GM12878 (cell line): ENCODE data around the gene TBC1D2B. TPM values are rescaled to one million over a fixed set of nuclear protein-coding genes. Genes with fewer than 3 reads are reported as not detected.

ENCODE experiments used
- ATAC-seq: fragments of 200-7000 bp; cut with Tn5 transposase; 3 replicates; pipeline ENCODE4 v1.9.1; 2020; ENCODE audit warnings: mild to moderate bottlenecking, moderate library complexity
- BruUV-seq: library from RNA; stranded (reverse); fragments of 400-500 nt; replicated peaks from 2 replicates; lab custom pipeline; 2021; lab: Mats Ljungman, UMichigan
- CTCF ChIA-PET: fragments of 300-600 bp; sonication (Branson Sonifier 250); formaldehyde crosslinking; extraction: SDS; loops from one replicate; lab custom pipeline; 2021; ENCODE audit warnings: inconsistent platforms; lab: Yijun Ruan, JAX
- POLR2A ChIA-PET: fragments of 350-600 bp; formaldehyde crosslinking; extraction: SDS; loops from one replicate; lab custom pipeline; 2021; ENCODE audit warnings: inconsistent platforms; lab: Charles Lee
- RAD21 ChIA-PET: fragments of 300-600 bp; sonication (Branson Sonifier 250); formaldehyde crosslinking; loops from one replicate; lab custom pipeline; 2023; ENCODE audit warnings: antibody characterized with exemption; ENCODE audit not compliant: unreplicated experiment; lab: Charles Lee
- SMC1A ChIA-PET: fragments of 300-600 bp; sonication (Branson Sonifier 250); formaldehyde crosslinking; loops from one replicate; lab custom pipeline; 2023; ENCODE audit not compliant: unreplicated experiment, uncharacterized antibody; lab: Charles Lee
- DNase-seq: peaks from one replicate; pipeline ENCODE4 v3.0.0-alpha.2; 2011; ENCODE audit warnings: low read depth, low spot score
- FAIRE-seq: peaks from 3 replicates; lab custom pipeline; 2011; peaks lifted over from hg19 to GRCh38; lab: Jason Lieb, UNC
- H2AFZ ChIP-seq: 2 replicates; pipeline ENCODE4 v1.6.0; 2011; ENCODE audit warnings: low read depth, low read length, control low read depth; ENCODE audit not compliant: control insufficient read depth
- H3K27ac ChIP-seq: 2 replicates; pipeline ENCODE4 v1.5.1; 2011; ENCODE audit warnings: control low read depth; ENCODE audit not compliant: control insufficient read depth, insufficient read depth
- H3K27me3 ChIP-seq, 2 experiments: replicated peaks in 1 of 2; 2 replicates each; pipeline versions ENCODE4 v1.6.0 to v1.6.1; 2011; ENCODE audit warnings: low read length in 1 of 2; ENCODE audit not compliant: control insufficient read depth in 2 of 2, insufficient read depth in 2 of 2
- H3K36me3 ChIP-seq, 2 experiments: 2 replicates each; pipeline ENCODE4 v1.5.1; 2011; ENCODE audit warnings: low read length in 1 of 2; ENCODE audit not compliant: control insufficient read depth in 2 of 2, insufficient read depth in 2 of 2
- H3K4me1 ChIP-seq: 2 replicates; pipeline ENCODE4 v1.6.1; 2011; ENCODE audit warnings: mild to moderate bottlenecking, low read length, moderate library complexity, mixed read lengths; ENCODE audit not compliant: control insufficient read depth, insufficient read depth
- H3K4me2 ChIP-seq: 2 replicates; pipeline ENCODE4 v1.6.0; 2011; ENCODE audit warnings: control low read depth; ENCODE audit not compliant: control insufficient read depth, insufficient read depth
- H3K4me3 ChIP-seq: fragments of 200-600 bp; sonication (generic); 2 replicates; pipeline ENCODE4 v1.5.1; 2016
- H3K79me2 ChIP-seq: 2 replicates; pipeline ENCODE4 v1.6.0; 2011; ENCODE audit warnings: low read length; ENCODE audit not compliant: control insufficient read depth, insufficient read depth
- H3K9ac ChIP-seq: 2 replicates; pipeline ENCODE4 v1.8.0; 2011; ENCODE audit warnings: low read length, control low read depth, mixed read lengths; ENCODE audit not compliant: control insufficient read depth, insufficient read depth
- H3K9me3 ChIP-seq: replicated peaks from 3 replicates; pipeline ENCODE4 v1.5.1; 2011; ENCODE audit warnings: mild to moderate bottlenecking, low read length; ENCODE audit not compliant: control insufficient read depth, insufficient read depth
- H4K20me1 ChIP-seq: 2 replicates; pipeline ENCODE4 v1.6.0; 2011; ENCODE audit not compliant: control insufficient read depth, insufficient read depth
- CBX5 ChIP-seq: sonication (generic); IDR thresholded peaks from 2 replicates; pipeline ENCODE4 v1.6.1; 2016; ENCODE audit warnings: low read depth, moderate library complexity, mild to moderate bottlenecking, inconsistent platforms
- CEBPB ChIP-seq, 2 experiments: fragments of 150-350 bp in 1 of 2; IDR thresholded peaks; 2 replicates each; pipeline ENCODE4 v1.6.1; 2012 to 2014; ENCODE audit warnings: low read depth in 2 of 2, low read length in 2 of 2, borderline replicate concordance in 1 of 2, inconsistent platforms in 1 of 2
- CHD1 ChIP-seq: IDR thresholded peaks from 2 replicates; pipeline ENCODE4 v1.6.1; 2012; ENCODE audit warnings: low read depth, low read length, improper control_type of control experiment
- EGR1 ChIP-seq, 2 experiments: IDR thresholded peaks; 1 replicate in 1 of 2; 2 replicates in 1 of 2; pipeline ENCODE4 v1.6.1; 2011 to 2012; ENCODE audit warnings: low read depth in 2 of 2, low read length in 2 of 2, borderline replicate concordance in 1 of 2, mild to moderate bottlenecking in 1 of 2, moderate library complexity in 1 of 2
- GATAD2B ChIP-seq: fragments of 450-650 bp; conservative IDR thresholded peaks from 2 replicates; pipeline ENCODE4 v1.6.1; 2017; ENCODE audit warnings: low read depth, mild to moderate bottlenecking, moderate library complexity
- HDAC6 ChIP-seq: fragments of 200-600 bp; sonication (generic); IDR thresholded peaks from one replicate; pipeline ENCODE4 v1.8.0; 2017; ENCODE audit warnings: antibody characterized with exemption; ENCODE audit not compliant: unreplicated experiment
- IKZF1 ChIP-seq: fragments of 450-650 bp; conservative IDR thresholded peaks from 2 replicates; pipeline ENCODE4 v1.6.1; 2017; ENCODE audit warnings: antibody characterized with exemption, mild to moderate bottlenecking
- IKZF2 ChIP-seq, 2 experiments: fragments of 450-650 bp; IDR thresholded peaks; 2 replicates each; pipeline ENCODE4 v1.6.1; 2017; ENCODE audit warnings: mild to moderate bottlenecking in 2 of 2, moderate library complexity in 2 of 2
- JUND ChIP-seq: IDR thresholded peaks from 2 replicates; pipeline ENCODE4 v1.6.1; 2012; ENCODE audit warnings: low read depth, mild to moderate bottlenecking, low read length, improper control_type of control experiment, moderate library complexity
- KAT2A ChIP-seq: conservative IDR thresholded peaks from 2 replicates; pipeline ENCODE4 v1.6.1; 2011; ENCODE audit warnings: low read depth, low read length; ENCODE audit not compliant: control insufficient read depth
- MTA2 ChIP-seq: fragments of 450-650 bp; IDR thresholded peaks from 2 replicates; pipeline ENCODE4 v1.6.1; 2016; ENCODE audit warnings: low read depth, mild to moderate bottlenecking, moderate library complexity
- MYC ChIP-seq: IDR thresholded peaks from 2 replicates; pipeline ENCODE4 v1.6.1; 2011; ENCODE audit warnings: mild to moderate bottlenecking, low read length, moderate library complexity, inconsistent platforms; ENCODE audit not compliant: insufficient read depth, insufficient replicate concordance, insufficient read length, severe bottlenecking
- PBX3 ChIP-seq: IDR thresholded peaks from 2 replicates; pipeline ENCODE4 v1.6.1; 2011; ENCODE audit warnings: mild to moderate bottlenecking, low read depth, low read length, moderate library complexity; ENCODE audit not compliant: insufficient replicate concordance
- RAD51 ChIP-seq: fragments of 450-650 bp; IDR thresholded peaks from 2 replicates; pipeline ENCODE4 v1.6.1; 2016; ENCODE audit warnings: moderate library complexity, mild to moderate bottlenecking, inconsistent platforms
- RUNX3 ChIP-seq: IDR thresholded peaks from 2 replicates; pipeline ENCODE4 v1.6.1; 2012; ENCODE audit warnings: low read length, inconsistent platforms
- SMC3 ChIP-seq: IDR thresholded peaks from 2 replicates; pipeline ENCODE4 v1.6.1; 2011; ENCODE audit warnings: low read length, improper control_type of control experiment, borderline replicate concordance
- SPI1 ChIP-seq: IDR thresholded peaks from 2 replicates; pipeline ENCODE4 v1.6.1; 2011; ENCODE audit warnings: low read depth, mild to moderate bottlenecking, low read length, moderate library complexity, borderline replicate concordance; ENCODE audit not compliant: insufficient read depth
- TARDBP ChIP-seq: IDR thresholded peaks from 2 replicates; pipeline ENCODE4 v1.6.1; 2016; ENCODE audit warnings: borderline replicate concordance
- WGBS: methylation state at CpG from one replicate; pipeline ENCODE4 v1.1.6; 2016; ENCODE audit warnings: low lambda C conversion rate; ENCODE audit not compliant: insufficient replicate concordance, insufficient coverage; ENCODE audit errors: missing lambda C conversion rate; 5-methylcytosine and 5-hydroxymethylcytosine counted together
- in situ Hi-C: fragments of 300-500 bp; cut with MboI; formaldehyde crosslinking; loops from 9 replicates; pipeline ENCODE4 v1.14.3; 2018; ENCODE audit warnings: mixed read lengths
- intact Hi-C: fragments of 100-400 bp; cut with micrococcal nuclease; formaldehyde crosslinking; loops from one replicate; pipeline ENCODE4 v1.14.2; 2022; ENCODE audit not compliant: unreplicated experiment
- polyA plus RNA-seq, 11 experiments: library from polyadenylated mRNA; depleted of rRNA in 4 of 11; unstranded in 6 of 11; stranded (reverse) in 5 of 11; fragments of >200 nt; fragmentation: Nextera tagmentation in 4 of 11; fragmentation: Illumina TruSeq in 1 of 11; extraction: Ambion mirVana in 4 of 11; extraction: Trizol in 1 of 11; gene quantifications; 1 replicate in 1 of 11; 2 replicates in 10 of 11; pipeline versions ENCODE4 v1.2.1 to v1.2.3, GENCODE V29; 2011 to 2016; ENCODE audit warnings: inconsistent platforms in 2 of 11, missing spikeins in 2 of 11, low read depth in 1 of 11
- total RNA-seq, 4 experiments: library from RNA; depleted of rRNA in 3 of 4; stranded (reverse); fragments of >200 nt in 3 of 4; fragmentation: Illumina TruSeq in 1 of 4; extraction: Trizol in 1 of 4; gene quantifications; 2 replicates each; pipeline versions ENCODE4 v1.2.1 to v1.2.3, GENCODE V29; 2013 to 2021
- TF ChIP-seq, protein P1 (sequence below): fragments of 450-650 bp; IDR thresholded peaks from 2 replicates; pipeline ENCODE4 v1.6.1; 2017; ENCODE audit warnings: mild to moderate bottlenecking, moderate library complexity

TBC1D2B gene
- total and polyA plus RNA-seq, 10 of the 15 experiments (the other 5 are each of a cell fraction or from before 2014, with no cell fraction given) = 1.3 to 53.4 (median 19.4) TPM

DNA sequence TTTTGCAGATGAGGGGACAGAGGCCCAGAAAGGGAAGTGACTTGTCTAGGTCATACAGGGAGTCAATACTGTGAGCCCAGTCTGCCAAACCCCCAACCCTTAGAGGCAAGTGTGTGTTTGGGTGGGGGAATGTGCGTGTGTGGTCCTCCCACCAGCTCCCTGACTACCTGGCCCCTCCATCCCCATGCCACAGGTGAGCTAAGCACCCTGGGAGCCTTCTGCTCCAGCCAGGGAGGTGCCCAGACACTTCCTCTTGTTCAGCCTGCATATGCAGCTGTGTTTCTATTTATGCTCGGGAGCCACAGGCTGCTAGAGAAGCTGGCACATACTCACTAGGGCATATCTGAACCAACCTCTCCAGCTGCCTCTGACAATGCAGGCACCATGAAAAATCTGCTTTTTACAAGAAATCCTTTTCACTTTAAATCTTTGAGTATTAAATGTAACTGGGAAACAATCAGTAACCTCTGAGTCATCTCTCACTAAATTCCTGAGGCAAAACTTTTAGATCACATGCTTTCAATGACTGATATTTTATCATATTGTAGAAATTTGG is 20.7 kb downstream of the TBC1D2B start:
- H3K4me1 ChIP-seq = peaks cover 63% of the 10 kb centered on the region
- 44% methylated on average over 2 of the region's 2 CpGs for WGBS
- intact Hi-C loops = no loop called here
- H3K36me3 ChIP-seq = peaks cover 5 to 10% of the 10 kb centered on the region in 2 experiments; a peak in 3 of 4 replicates
- CTCF ChIA-PET = interaction anchor here (1.3 to 8.2 kb wide), 6 partner anchors 9 to 146 kb away, joined by 3 to 87 read pairs (median 4); no protein-coding TSS in a partner anchor
- no peak overlapping the region for H2AFZ ChIP-seq
- H3K27ac ChIP-seq = peak overlapping the region; percentile 57
- in situ Hi-C loops = no loop called here
- POLR2A ChIA-PET = interaction anchor here (0.7 to 2.3 kb wide), 8 partner anchors 9 to 52 kb away, joined by 3 to 6 read pairs (median 4); no protein-coding TSS in a partner anchor
- BruUV-seq = no TSS peak
- H4K20me1 ChIP-seq = no peaks in the 10 kb centered on the region
- no peaks in the 10 kb centered on the region for H3K9me3 ChIP-seq
- peak overlapping the region; percentile 59 for H3K4me2 ChIP-seq
- ATAC-seq (peak; percentile 78), FAIRE-seq (no peak), DNase-seq (no peak)
- no peak overlapping the region; the same call in 1 of the 2 replicates for H3K9ac ChIP-seq
- H3K79me2 ChIP-seq = peaks cover 71% of the 10 kb centered on the region
- H3K4me3 ChIP-seq = no peak overlapping the region
- H3K27me3 ChIP-seq = no peaks in the 10 kb centered on the region
- RAD21 ChIA-PET = interaction anchor here (1.3 to 9.0 kb wide), 6 partner anchors 9 to 50 kb away, joined by 3 to 170 read pairs (median 5); no protein-coding TSS in a partner anchor
- SMC1A ChIA-PET = interaction anchor here (0.5 to 8.1 kb wide), 8 partner anchors 7 to 545 kb away, joined by 3 to 119 read pairs (median 8); no protein-coding TSS in a partner anchor
- no peak for TF ChIP-seq TARDBP
- TF ChIP-seq GATAD2B = no peak
- TF ChIP-seq, protein P1, sequence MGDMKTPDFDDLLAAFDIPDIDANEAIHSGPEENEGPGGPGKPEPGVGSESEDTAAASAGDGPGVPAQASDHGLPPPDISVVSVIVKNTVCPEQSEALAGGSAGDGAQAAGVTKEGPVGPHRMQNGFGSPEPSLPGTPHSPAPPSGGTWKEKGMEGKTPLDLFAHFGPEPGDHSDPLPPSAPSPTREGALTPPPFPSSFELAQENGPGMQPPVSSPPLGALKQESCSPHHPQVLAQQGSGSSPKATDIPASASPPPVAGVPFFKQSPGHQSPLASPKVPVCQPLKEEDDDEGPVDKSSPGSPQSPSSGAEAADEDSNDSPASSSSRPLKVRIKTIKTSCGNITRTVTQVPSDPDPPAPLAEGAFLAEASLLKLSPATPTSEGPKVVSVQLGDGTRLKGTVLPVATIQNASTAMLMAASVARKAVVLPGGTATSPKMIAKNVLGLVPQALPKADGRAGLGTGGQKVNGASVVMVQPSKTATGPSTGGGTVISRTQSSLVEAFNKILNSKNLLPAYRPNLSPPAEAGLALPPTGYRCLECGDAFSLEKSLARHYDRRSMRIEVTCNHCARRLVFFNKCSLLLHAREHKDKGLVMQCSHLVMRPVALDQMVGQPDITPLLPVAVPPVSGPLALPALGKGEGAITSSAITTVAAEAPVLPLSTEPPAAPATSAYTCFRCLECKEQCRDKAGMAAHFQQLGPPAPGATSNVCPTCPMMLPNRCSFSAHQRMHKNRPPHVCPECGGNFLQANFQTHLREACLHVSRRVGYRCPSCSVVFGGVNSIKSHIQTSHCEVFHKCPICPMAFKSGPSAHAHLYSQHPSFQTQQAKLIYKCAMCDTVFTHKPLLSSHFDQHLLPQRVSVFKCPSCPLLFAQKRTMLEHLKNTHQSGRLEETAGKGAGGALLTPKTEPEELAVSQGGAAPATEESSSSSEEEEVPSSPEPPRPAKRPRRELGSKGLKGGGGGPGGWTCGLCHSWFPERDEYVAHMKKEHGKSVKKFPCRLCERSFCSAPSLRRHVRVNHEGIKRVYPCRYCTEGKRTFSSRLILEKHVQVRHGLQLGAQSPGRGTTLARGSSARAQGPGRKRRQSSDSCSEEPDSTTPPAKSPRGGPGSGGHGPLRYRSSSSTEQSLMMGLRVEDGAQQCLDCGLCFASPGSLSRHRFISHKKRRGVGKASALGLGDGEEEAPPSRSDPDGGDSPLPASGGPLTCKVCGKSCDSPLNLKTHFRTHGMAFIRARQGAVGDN = peak; percentile 44; the same call in 1 of the 2 replicates
- TF ChIP-seq RAD51 = no peak
- 0 out of 2 replicates have a peak, but pooled peaks have one; percentile 23 for TF ChIP-seq MTA2
- no peak for TF ChIP-seq MYC
- peak; percentile 4 for TF ChIP-seq PBX3
- TF ChIP-seq EGR1 (IDR thresholded peaks at IDR 0.05; ENCODE audit: borderline replicate concordance in 1 of 2, low read depth in 2 of 2, low read length in 2 of 2) = no peak
- TF ChIP-seq HDAC6 = no peak
- TF ChIP-seq CBX5 = no peak
- TF ChIP-seq JUND = no peak
- no peak for TF ChIP-seq CHD1
- TF ChIP-seq RUNX3 = no peak
- no peak for TF ChIP-seq CEBPB (IDR thresholded peaks at IDR 0.05; ENCODE audit: borderline replicate concordance in 1 of 2, low read depth in 2 of 2, low read length in 2 of 2)
- peak in 1 of 2 experiments; percentile 19; a peak in 1 of 4 replicates for TF ChIP-seq IKZF2 (IDR thresholded peaks at IDR 0.05)
- 0 out of 2 replicates have a peak, but pooled peaks have one; percentile 22 for TF ChIP-seq IKZF1
- TF ChIP-seq SMC3 = no peak
- peak; percentile 49 for TF ChIP-seq SPI1
- TF ChIP-seq KAT2A = no peak
